Progenitor cell of endocrine pancreas (in vitro differentiated cells): ENCODE results near the gene PSEN1. TPM values are rescaled to one million over a fixed set of nuclear protein-coding genes. Genes with fewer than 3 reads are reported as not detected.

Experiments
- DNase-seq: peaks from one replicate; pipeline ENCODE4 v3.0.0; 2021; ENCODE audit warnings: low spot score; ENCODE audit not compliant: unreplicated experiment
- H3K27ac Mint-ChIP-seq: 2 replicates; pipeline ENCODE4 v1.8.0; 2021; ENCODE audit warnings: mild to moderate bottlenecking, moderate library complexity, mixed read lengths
- H3K27me3 Mint-ChIP-seq: 2 replicates; pipeline ENCODE4 v1.8.0; 2021; ENCODE audit warnings: mixed read lengths
- H3K36me3 Mint-ChIP-seq: 2 replicates; pipeline ENCODE4 v1.8.0; 2022; ENCODE audit warnings: mixed read lengths; ENCODE audit not compliant: insufficient read depth
- H3K4me1 Mint-ChIP-seq: 2 replicates; pipeline ENCODE4 v1.8.0; 2021; ENCODE audit warnings: low read depth, mixed read lengths
- H3K4me3 Mint-ChIP-seq: 2 replicates; pipeline ENCODE4 v1.8.0; 2021; ENCODE audit warnings: low read depth, mild to moderate bottlenecking, moderate library complexity, mixed read lengths
- H3K9me3 Mint-ChIP-seq: 2 replicates; pipeline ENCODE4 v1.8.0; 2021; ENCODE audit warnings: low read depth, mixed read lengths
- CTCF ChIP-seq: fragments of 200-600 bp; sonication (generic); IDR thresholded peaks from one replicate; pipeline ENCODE4 v1.5.0; 2021; ENCODE audit warnings: antibody characterized with exemption, mild to moderate bottlenecking; ENCODE audit not compliant: unreplicated experiment
- total RNA-seq: library from RNA; stranded (reverse); gene quantifications from 2 replicates; pipeline ENCODE4 v1.2.1, GENCODE V29; 2021

PSEN1 gene
- total RNA-seq, 1 donor from 2014 or later, result 61.7 TPM

GRCh38 chr14:73259837-73260236 lies 123.5 kb downstream of the PSEN1 start:
- no peak overlapping the region for H3K27ac Mint-ChIP-seq
- no peaks in the 10 kb centered on the region for H3K36me3 Mint-ChIP-seq
- H3K4me1 Mint-ChIP-seq, result no peaks in the 10 kb centered on the region
- no peaks in the 10 kb centered on the region for H3K9me3 Mint-ChIP-seq
- no peaks in the 10 kb centered on the region for H3K27me3 Mint-ChIP-seq
- no peak for DNase-seq
- H3K4me3 Mint-ChIP-seq, result no peak overlapping the region
- TF ChIP-seq CTCF, result no peak

GRCh38 chr14:73260574-73260973 lies 124.3 kb downstream of the PSEN1 start:
- Mint-ChIP-seq H3K36me3 (no peaks in the 10 kb centered on the region), H3K4me3 (no peak overlapping the region), H3K27me3 (no peaks in the 10 kb centered on the region), H3K27ac (no peak overlapping the region), H3K9me3 (no peaks in the 10 kb centered on the region), H3K4me1 (no peaks in the 10 kb centered on the region)
- TF ChIP-seq CTCF, result no peak
- DNase-seq, result no peak

GRCh38 chr14:73261075-73261474 lies 124.8 kb downstream of the PSEN1 start:
- DNase-seq, result no peak
- H3K27ac Mint-ChIP-seq, result no peak overlapping the region
- H3K4me3 Mint-ChIP-seq, result no peak overlapping the region
- H3K4me1 Mint-ChIP-seq, result no peaks in the 10 kb centered on the region
- no peaks in the 10 kb centered on the region for H3K36me3 Mint-ChIP-seq
- no peaks in the 10 kb centered on the region for H3K27me3 Mint-ChIP-seq
- H3K9me3 Mint-ChIP-seq, result no peaks in the 10 kb centered on the region
- no peak for TF ChIP-seq CTCF

- Mint-ChIP-seq H3K4me1 (no peaks in the 10 kb centered on the region), H3K27me3 (no peaks in the 10 kb centered on the region), H3K9me3 (no peaks in the 10 kb centered on the region), H3K4me3 (no peak overlapping the region), H3K36me3 (no peaks in the 10 kb centered on the region), H3K27ac (no peak overlapping the region)
- no peak for TF ChIP-seq CTCF
- no peak for DNase-seq
Measured at GRCh38 chr14:73261520-73262426, 125.5 kb downstream of the PSEN1 start.

GRCh38 chr14:73262427-73263183 lies 126.3 kb downstream of the PSEN1 start:
- no peak overlapping the region for H3K4me3 Mint-ChIP-seq
- no peak for DNase-seq
- no peaks in the 10 kb centered on the region for H3K27me3 Mint-ChIP-seq
- no peaks in the 10 kb centered on the region for H3K4me1 Mint-ChIP-seq
- TF ChIP-seq CTCF, result no peak
- no peaks in the 10 kb centered on the region for H3K9me3 Mint-ChIP-seq
- H3K36me3 Mint-ChIP-seq, result no peaks in the 10 kb centered on the region
- H3K27ac Mint-ChIP-seq, result no peak overlapping the region
